PC-3 (cell line): ENCODE results near the gene IGSF23. TPM values are rescaled to one million over a fixed set of nuclear protein-coding genes. Genes with fewer than 3 reads are reported as not detected.

Experiments used
- ATAC-seq: fragments of 200-7000 bp; cut with Tn5 transposase; 2 replicates; pipeline ENCODE4 v1.9.1; 2020; ENCODE audit warnings: mild to moderate bottlenecking, moderate library complexity
- BruUV-seq: library from RNA; stranded (reverse); fragments of 400-500 nt; replicated peaks from 2 replicates; lab custom pipeline; 2021; lab: Mats Ljungman, UMichigan
- CTCF ChIA-PET: fragments of 300-600 bp; sonication (Branson Sonifier 250); formaldehyde crosslinking; loops from one replicate; lab custom pipeline; 2022; ENCODE audit warnings: antibody characterized with exemption; lab: Charles Lee
- POLR2A ChIA-PET: fragments of 300-600 bp; sonication (Branson Sonifier 250); formaldehyde crosslinking; loops from one replicate; lab custom pipeline; 2022; ENCODE audit warnings: antibody characterized with exemption; ENCODE audit not compliant: unreplicated experiment; lab: Charles Lee
- DNase-seq: peaks from one replicate; pipeline ENCODE4 v3.0.0-alpha.2; 2015
- H2AFZ ChIP-seq: fragments of 300-600 bp; sonication (generic); 2 replicates; pipeline ENCODE4 v1.6.0; 2016; ENCODE audit warnings: antibody characterized with exemption, low read length
- H3F3A ChIP-seq: fragments of 300-600 bp; sonication (generic); one replicate; pipeline ENCODE4 v1.6.0; 2017; ENCODE audit warnings: antibody characterized with exemption, low read length, control low read depth, mild to moderate bottlenecking; ENCODE audit not compliant: unreplicated experiment
- H3K27ac ChIP-seq: fragments of 300-600 bp; sonication (generic); 2 replicates; pipeline ENCODE4 v1.5.1; 2016; ENCODE audit warnings: mild to moderate bottlenecking, low read length
- H3K27me3 ChIP-seq: fragments of 300-600 bp; sonication (generic); 2 replicates; pipeline ENCODE4 v1.6.1; 2016; ENCODE audit warnings: low read length, mixed read lengths
- H3K36me3 ChIP-seq: fragments of 300-600 bp; sonication (generic); 2 replicates; pipeline ENCODE4 v1.6.1; 2016; ENCODE audit warnings: low read depth, mixed run types, low read length, mixed read lengths
- H3K4me1 ChIP-seq: fragments of 300-600 bp; sonication (generic); 2 replicates; pipeline ENCODE4 v1.5.1; 2016; ENCODE audit warnings: low read length; ENCODE audit not compliant: insufficient read depth
- H3K4me2 ChIP-seq: fragments of 300-600 bp; sonication (generic); 2 replicates; pipeline ENCODE4 v1.6.0; 2016; ENCODE audit warnings: low read length
- H3K4me3 ChIP-seq: fragments of 300-600 bp; sonication (generic); 2 replicates; pipeline ENCODE4 v1.5.1; 2016; ENCODE audit warnings: mild to moderate bottlenecking, low read length, mixed read lengths
- H3K79me2 ChIP-seq: fragments of 300-600 bp; sonication (generic); 2 replicates; pipeline ENCODE4 v1.6.1; 2017; ENCODE audit warnings: low read length, mixed read lengths
- H3K9ac ChIP-seq: fragments of 300-600 bp; sonication (generic); 2 replicates; pipeline ENCODE4 v1.6.0; 2016; ENCODE audit warnings: mild to moderate bottlenecking, low read length
- H3K9me2 ChIP-seq: fragments of 300-600 bp; sonication (generic); replicated peaks from 2 replicates; pipeline ENCODE4 v1.6.1; 2016; ENCODE audit warnings: mixed run types, low read length, mixed read lengths
- H3K9me3 ChIP-seq: fragments of 300-600 bp; sonication (generic); 2 replicates; pipeline ENCODE4 v1.6.1; 2016; ENCODE audit warnings: low read length, mixed read lengths
- H4K20me1 ChIP-seq: fragments of 300-600 bp; sonication (generic); 2 replicates; pipeline ENCODE4 v1.6.1; 2016; ENCODE audit warnings: low read length, mixed read lengths
- EZH2 ChIP-seq: fragments of 300-600 bp; sonication (generic); IDR thresholded peaks from one replicate; pipeline ENCODE4 v1.6.1; 2017; ENCODE audit warnings: antibody characterized with exemption, mild to moderate bottlenecking, low read length; ENCODE audit not compliant: unreplicated experiment
- EZH2phosphoT487 ChIP-seq: fragments of 300-600 bp; sonication (generic); IDR thresholded peaks from 2 replicates; pipeline ENCODE4 v1.6.1; 2018; ENCODE audit warnings: mild to moderate bottlenecking, antibody characterized with exemption, low read length, borderline replicate concordance
- intact Hi-C: fragments of 100-400 bp; cut with micrococcal nuclease; formaldehyde crosslinking; loops from 2 replicates; pipeline ENCODE4 v1.9.0; 2023
- total RNA-seq: library from RNA; depleted of rRNA; stranded (reverse); fragments of >200 nt; gene quantifications from 2 replicates; pipeline ENCODE4 v1.2.3, GENCODE V29; 2014
- TF ChIP-seq, protein P1 (sequence below): fragments of 300-600 bp; sonication (generic); conservative IDR thresholded peaks from 2 replicates; pipeline ENCODE4 v1.5.1; 2017; ENCODE audit warnings: antibody characterized with exemption, low read depth, mild to moderate bottlenecking, low read length

Gene IGSF23
- total RNA-seq, 1 experiment from 2014 or later: not detected

DNA sequence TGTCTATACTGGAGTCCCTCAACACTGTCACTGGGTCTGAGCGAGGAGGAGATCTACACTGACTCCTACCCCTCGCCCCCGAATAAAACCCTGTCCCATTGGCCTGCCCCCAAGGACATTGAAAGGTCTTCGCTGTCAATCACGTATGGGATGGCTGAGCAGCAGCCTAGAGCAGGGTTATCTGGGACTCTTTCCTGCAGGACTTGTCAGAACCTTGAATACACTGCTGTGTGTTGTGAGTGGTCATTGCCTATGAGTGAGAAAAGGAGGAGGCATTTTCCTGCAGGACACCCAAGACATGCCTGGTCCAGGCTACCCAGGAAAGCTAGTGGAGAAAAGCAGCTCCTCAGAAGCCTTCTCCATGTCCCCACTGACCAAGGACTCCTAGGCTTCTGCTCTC, 40.0 kb downstream of the IGSF23 start:
- DNase-seq (no peak), ATAC-seq (no peak)
- Histone ChIP-seq H3K27me3 (no peaks in the 10 kb centered on the region), H3K4me1 (peaks cover 8% of the 10 kb centered on the region), H4K20me1 (no peaks in the 10 kb centered on the region), H3K9me3 (no peaks in the 10 kb centered on the region), H3K4me3 (no peak overlapping the region), H3K9me2 (no peaks in the 10 kb centered on the region), H3K79me2 (peaks cover 23% of the 10 kb centered on the region), H2AFZ (no peak overlapping the region), H3K9ac (no peak overlapping the region), H3K4me2 (no peak overlapping the region), H3K36me3 (peaks cover 52% of the 10 kb centered on the region), H3F3A (no peaks in the 10 kb centered on the region), H3K27ac (no peak overlapping the region)
- TF ChIP-seq EZH2phosphoT487: no peak
- TF ChIP-seq, protein P1, sequence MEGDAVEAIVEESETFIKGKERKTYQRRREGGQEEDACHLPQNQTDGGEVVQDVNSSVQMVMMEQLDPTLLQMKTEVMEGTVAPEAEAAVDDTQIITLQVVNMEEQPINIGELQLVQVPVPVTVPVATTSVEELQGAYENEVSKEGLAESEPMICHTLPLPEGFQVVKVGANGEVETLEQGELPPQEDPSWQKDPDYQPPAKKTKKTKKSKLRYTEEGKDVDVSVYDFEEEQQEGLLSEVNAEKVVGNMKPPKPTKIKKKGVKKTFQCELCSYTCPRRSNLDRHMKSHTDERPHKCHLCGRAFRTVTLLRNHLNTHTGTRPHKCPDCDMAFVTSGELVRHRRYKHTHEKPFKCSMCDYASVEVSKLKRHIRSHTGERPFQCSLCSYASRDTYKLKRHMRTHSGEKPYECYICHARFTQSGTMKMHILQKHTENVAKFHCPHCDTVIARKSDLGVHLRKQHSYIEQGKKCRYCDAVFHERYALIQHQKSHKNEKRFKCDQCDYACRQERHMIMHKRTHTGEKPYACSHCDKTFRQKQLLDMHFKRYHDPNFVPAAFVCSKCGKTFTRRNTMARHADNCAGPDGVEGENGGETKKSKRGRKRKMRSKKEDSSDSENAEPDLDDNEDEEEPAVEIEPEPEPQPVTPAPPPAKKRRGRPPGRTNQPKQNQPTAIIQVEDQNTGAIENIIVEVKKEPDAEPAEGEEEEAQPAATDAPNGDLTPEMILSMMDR: no peak
- no peak for TF ChIP-seq EZH2
- no TSS peak for BruUV-seq
- intact Hi-C loops: loop anchor here (5.0 kb wide), 1 partner anchor 119 kb away; no protein-coding TSS in a partner anchor
- ChIA-PET CTCF (interaction anchor here (0.7 to 2.0 kb wide), 3 partner anchors 32 to 83 kb away, joined by 3 to 9 read pairs (median 5); no protein-coding TSS in a partner anchor), POLR2A (no interaction called here)

DNA sequence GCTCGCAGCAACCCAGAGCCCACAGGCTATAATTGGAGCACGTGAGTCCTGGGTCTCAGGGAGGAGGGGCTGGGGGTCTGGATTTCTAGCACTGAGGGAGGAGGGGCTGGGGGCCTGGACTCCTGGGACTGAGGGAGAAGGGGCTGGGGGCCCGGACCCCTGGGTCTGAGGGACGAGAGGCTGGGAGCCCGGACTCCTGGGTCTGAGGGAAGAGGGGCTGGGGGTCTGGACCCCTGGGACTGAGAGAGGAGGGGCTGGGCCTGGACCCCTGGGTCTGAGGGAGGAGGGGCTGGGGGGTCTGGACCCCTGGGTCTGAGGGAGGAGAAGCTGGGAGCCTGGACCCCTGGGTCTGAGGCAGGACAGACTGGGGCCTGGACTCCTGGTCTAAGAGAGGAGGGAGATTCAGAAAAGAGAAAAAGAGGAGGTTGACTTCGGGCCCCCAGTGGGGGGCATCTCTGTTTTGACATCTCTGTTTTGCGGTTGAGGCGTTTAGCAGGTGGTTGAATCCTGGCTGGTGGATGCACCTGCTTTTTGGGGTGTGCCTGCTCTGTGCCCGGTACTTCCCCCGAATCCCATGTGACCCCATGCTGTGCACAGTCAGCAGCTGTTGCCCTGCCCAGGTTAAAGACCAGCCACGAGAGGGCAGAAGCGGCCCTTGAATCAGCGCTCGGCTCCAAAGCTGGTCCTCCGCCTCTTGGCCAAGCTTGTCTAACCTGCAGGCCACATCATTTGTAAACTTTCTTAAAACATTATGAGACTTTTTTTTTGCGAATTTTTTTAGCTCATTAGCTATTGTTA, 40.8 kb downstream of the IGSF23 start:
- no peaks in the 10 kb centered on the region for H4K20me1 ChIP-seq
- no TSS peak for BruUV-seq
- TF ChIP-seq EZH2phosphoT487 (no peak), EZH2 (no peak)
- TF ChIP-seq, protein P1: peak; percentile 57
- H3K4me3 ChIP-seq: no peak overlapping the region
- peaks cover under 1% of the 10 kb centered on the region; the same call in 1 of the 2 replicates for H3K4me1 ChIP-seq
- H3F3A ChIP-seq: no peaks in the 10 kb centered on the region
- peaks cover 60% of the 10 kb centered on the region for H3K36me3 ChIP-seq
- no peaks in the 10 kb centered on the region for H3K9me3 ChIP-seq
- H3K9me2 ChIP-seq: no peaks in the 10 kb centered on the region
- no peak overlapping the region for H3K27ac ChIP-seq
- POLR2A ChIA-PET: interaction anchor here (1.1 kb wide), 1 partner anchor 65 kb away, joined by 4 read pairs; no protein-coding TSS in a partner anchor
- intact Hi-C loops: loop anchor here (5.0 kb wide), 1 partner anchor 118 kb away; no protein-coding TSS in a partner anchor
- H3K9ac ChIP-seq: no peak overlapping the region
- no peaks in the 10 kb centered on the region for H3K27me3 ChIP-seq
- ATAC-seq: peak; percentile 75
- peaks cover 17% of the 10 kb centered on the region for H3K79me2 ChIP-seq
- no peak overlapping the region for H2AFZ ChIP-seq
- peak; percentile 48 for DNase-seq
- no peak overlapping the region for H3K4me2 ChIP-seq
- CTCF ChIA-PET: interaction anchor here (0.7 to 2.0 kb wide), 3 partner anchors 10 to 83 kb away, joined by 3 to 9 read pairs (median 5); no protein-coding TSS in a partner anchor
